IPS DF 6.9 (cell line): ENCODE measurements around the gene KRTAP12-1.
"Not testable (repeated sequence)": the region's sequence is repeated elsewhere in the genome, so short reads cannot be mapped to it uniquely, and the experiment has no call there.

Experiments
- DNase-seq: peaks from one replicate; pipeline ENCODE4 v3.0.0-alpha.2; 2013; ENCODE audit warnings: low read depth, low spot score
- H3K27ac ChIP-seq: one replicate; pipeline ENCODE4 v1.5.1; 2013; ENCODE audit warnings: low read length, control low read depth
- H3K27me3 ChIP-seq: 2 replicates; pipeline ENCODE4 v1.6.1; 2013; ENCODE audit warnings: mild to moderate bottlenecking, low read length; ENCODE audit not compliant: control insufficient read depth, insufficient read depth
- H3K36me3 ChIP-seq: 2 replicates; pipeline ENCODE4 v1.6.1; 2013; ENCODE audit warnings: low read length; ENCODE audit not compliant: control insufficient read depth, insufficient read depth
- H3K4me1 ChIP-seq: 2 replicates; pipeline ENCODE4 v1.6.1; 2013; ENCODE audit warnings: low read length; ENCODE audit not compliant: control insufficient read depth, insufficient read depth
- H3K4me3 ChIP-seq: 2 replicates; pipeline ENCODE4 v1.5.1; 2013; ENCODE audit warnings: mild to moderate bottlenecking, low read length
- H3K9me3 ChIP-seq: 2 replicates; pipeline ENCODE4 v1.6.1; 2013; ENCODE audit warnings: low read length, inconsistent platforms; ENCODE audit not compliant: control insufficient read depth, insufficient read depth
- WGBS: extraction: QIAGEN DNeasy Blood & Tissue Kit; methylation state at CpG from one replicate; pipeline ENCODE4 v1.1.7; 2013; ENCODE audit warnings: mixed read lengths, missing lambda C conversion rate; ENCODE audit not compliant: insufficient read length, insufficient coverage; 5-methylcytosine and 5-hydroxymethylcytosine counted together

Gene KRTAP12-1

DNA sequence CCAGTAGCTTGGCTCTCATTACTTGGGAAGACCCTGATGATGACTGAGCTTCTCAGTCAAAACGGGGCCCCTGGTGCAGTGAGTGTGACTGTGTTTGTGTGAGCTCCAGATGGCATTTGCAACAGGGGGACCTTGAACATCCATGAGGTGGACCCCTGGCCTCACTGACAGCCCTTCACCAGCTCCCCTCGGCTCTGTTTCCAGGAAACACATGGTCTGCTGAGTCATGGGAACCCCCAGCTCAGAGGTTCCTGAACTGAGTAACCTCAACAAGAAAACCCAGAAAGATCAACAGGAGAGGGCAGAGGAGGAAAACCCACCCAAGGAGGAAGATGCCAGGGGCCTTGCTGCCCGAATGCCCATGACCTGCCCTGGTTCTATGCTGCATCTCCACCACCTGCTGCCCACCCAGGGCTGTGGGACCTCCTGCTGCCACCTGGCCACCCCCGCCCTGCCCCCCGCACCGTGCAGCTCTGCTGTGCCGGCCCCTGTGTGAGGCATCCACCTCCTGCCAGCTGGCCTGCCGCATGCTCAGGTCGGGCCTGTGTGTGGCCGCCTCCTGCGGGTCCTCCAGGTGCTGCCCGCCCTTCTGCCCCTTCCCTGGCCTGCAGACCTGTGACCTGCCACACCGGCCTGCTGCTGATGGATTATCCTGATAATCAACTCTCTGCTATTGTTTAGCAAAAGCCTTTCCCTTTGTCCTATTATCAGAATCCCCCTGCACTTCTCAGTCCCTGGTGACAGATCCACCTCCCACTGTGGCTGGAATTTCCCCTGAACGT lies 4.2 kb upstream of the KRTAP12-1 start:
- Histone ChIP-seq H3K4me1 (peaks cover 7% of the 10 kb centered on the region), H3K36me3 (no peaks in the 10 kb centered on the region), H3K9me3 (no peaks in the 10 kb centered on the region), H3K4me3 (no peak overlapping the region), H3K27me3 (no peaks in the 10 kb centered on the region), H3K27ac (no peak overlapping the region)
- DNase-seq: no peak
- no CpG with 5 or more reads among the region's 14 CpGs for WGBS

DNA sequence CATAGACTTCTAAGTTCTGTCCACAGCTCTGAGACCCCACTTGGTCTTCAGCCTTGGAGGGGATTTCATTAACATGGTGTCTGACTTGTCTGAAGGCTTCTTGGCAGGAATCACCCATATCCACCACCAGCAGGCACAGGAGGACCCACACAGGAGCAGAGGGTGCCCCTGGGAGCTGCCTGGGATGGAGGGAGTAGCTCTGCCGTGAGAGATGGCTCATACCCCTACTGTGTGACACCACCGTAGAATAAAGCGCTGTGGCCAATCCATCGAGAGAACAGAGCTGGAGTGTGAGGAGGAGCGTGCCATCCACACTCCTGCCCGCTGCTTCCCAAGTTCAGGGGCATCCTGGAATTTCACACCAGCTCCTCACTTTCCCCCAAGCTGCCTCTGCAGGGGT lies 3.1 kb upstream of the KRTAP12-1 start:
- H3K27ac ChIP-seq, H3K36me3 ChIP-seq, H3K9me3 ChIP-seq, DNase-seq, H3K4me3 ChIP-seq, H3K4me1 ChIP-seq, H3K27me3 ChIP-seq: not testable (repeated sequence)
- WGBS: no CpG with 5 or more reads among the region's 6 CpGs

DNA sequence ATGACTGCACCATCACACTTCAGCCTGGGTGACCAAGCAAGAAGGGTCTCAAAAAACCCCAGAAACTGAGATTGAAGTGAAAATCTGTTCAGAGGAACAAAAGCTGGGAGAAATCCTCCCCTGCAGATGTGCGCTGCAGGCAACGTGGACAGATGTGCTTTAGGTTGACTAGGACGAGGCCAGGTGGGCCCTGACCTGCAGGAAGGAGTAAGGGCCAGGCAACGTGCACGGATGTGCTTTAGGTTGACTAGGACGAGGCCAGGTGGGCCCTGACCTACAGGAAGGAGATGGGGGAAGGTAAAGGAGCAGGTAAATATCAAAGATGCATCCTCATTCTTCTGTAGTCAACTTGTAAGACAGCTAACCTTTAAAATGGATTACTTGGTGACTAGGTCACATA lies 2.5 kb upstream of the KRTAP12-1 start:
- H3K4me3 ChIP-seq: no peak overlapping the region
- H3K36me3 ChIP-seq: no peaks in the 10 kb centered on the region
- no peak for DNase-seq
- WGBS: no CpG with 5 or more reads among the region's 6 CpGs
- no peak overlapping the region for H3K27ac ChIP-seq
- peaks cover 7% of the 10 kb centered on the region for H3K4me1 ChIP-seq
- no peaks in the 10 kb centered on the region for H3K27me3 ChIP-seq
- H3K9me3 ChIP-seq: no peaks in the 10 kb centered on the region

DNA sequence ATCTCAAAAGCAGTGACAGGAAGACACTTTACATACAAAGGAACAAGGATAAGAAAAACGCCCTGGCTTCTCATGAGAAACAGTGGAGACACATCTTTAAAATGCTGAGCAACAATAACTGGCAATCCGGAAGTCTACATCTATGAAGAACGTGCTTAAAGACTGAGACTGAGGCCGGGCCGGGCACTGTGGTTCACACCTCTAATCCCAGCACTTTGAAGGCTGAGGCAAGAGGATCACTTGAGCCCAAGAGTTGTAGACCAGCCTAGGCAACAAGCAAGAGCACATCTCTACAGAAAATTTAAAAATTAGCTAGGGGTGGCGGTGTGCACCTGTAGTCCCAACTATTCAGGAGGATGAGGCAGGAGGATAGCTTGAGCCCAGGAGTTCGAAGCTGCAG lies 2.1 kb upstream of the KRTAP12-1 start:
- Histone ChIP-seq H3K4me1 (peaks cover 7% of the 10 kb centered on the region), H3K9me3 (no peaks in the 10 kb centered on the region), H3K27me3 (no peaks in the 10 kb centered on the region), H3K27ac (no peak overlapping the region), H3K36me3 (no peaks in the 10 kb centered on the region), H3K4me3 (no peak overlapping the region)
- WGBS: no CpG with 5 or more reads among the region's 7 CpGs
- no peak for DNase-seq

DNA sequence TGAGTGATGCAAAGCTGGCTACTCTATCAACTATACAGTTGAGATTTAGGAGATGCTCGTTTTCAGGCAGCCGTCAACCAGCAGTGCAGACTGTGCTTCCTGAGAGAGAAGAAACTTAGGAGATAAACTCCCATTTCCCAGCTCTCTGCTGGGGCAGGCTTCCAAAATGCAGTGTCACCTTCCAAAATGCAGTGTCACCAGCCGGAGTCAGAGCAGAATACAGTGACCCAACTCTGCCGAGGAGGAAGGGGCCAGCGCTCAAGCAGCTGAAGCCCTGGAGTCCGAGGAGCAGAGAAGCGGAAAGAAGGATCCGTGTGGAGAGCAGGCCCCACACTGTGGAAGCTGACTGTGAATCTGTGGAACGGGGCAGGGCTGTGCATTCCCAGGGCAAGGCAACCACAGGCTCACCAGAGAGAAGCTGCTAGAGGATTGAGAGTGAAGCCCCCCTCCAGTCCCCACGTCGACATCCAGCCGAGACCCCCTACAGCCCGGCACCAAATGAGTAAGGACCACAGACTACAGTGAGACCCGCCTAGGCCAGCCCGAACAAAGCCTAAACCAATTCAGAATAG lies 703 bp upstream of the KRTAP12-1 start:
- Histone ChIP-seq H3K36me3 (no peaks in the 10 kb centered on the region), H3K4me3 (no peak overlapping the region), H3K4me1 (peaks cover 7% of the 10 kb centered on the region), H3K9me3 (no peaks in the 10 kb centered on the region), H3K27ac (no peak overlapping the region), H3K27me3 (no peaks in the 10 kb centered on the region)
- DNase-seq: no peak
- no CpG with 5 or more reads among the region's 15 CpGs for WGBS

DNA sequence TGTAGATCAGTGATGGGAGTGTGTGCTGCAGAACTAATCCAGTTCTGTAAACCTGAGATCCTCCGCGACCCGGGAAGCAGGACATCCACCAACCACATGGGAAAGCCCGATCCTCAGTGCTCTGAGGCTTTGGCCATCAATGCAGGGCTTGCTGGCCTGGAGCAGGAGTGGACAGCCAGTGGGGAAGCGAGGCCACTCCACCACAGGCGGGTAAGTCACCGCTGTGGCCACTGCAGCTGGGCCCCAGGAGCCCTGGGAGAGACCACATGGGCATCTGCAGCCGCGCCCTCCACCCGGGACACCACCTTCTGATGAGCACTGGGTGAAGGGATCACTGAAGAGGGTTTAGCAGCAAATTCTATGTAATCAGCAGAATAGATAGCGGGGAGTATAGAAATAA lies 811 bp downstream of the KRTAP12-1 start:
- WGBS: no CpG with 5 or more reads among the region's 11 CpGs
- H3K4me1 ChIP-seq: peaks cover under 1% of the 10 kb centered on the region; the same call in 1 of the 2 replicates
- no peaks in the 10 kb centered on the region for H3K9me3 ChIP-seq
- no peak overlapping the region for H3K4me3 ChIP-seq
- H3K27ac ChIP-seq: no peak overlapping the region
- no peak for DNase-seq
- H3K36me3 ChIP-seq: no peaks in the 10 kb centered on the region
- no peaks in the 10 kb centered on the region for H3K27me3 ChIP-seq

DNA sequence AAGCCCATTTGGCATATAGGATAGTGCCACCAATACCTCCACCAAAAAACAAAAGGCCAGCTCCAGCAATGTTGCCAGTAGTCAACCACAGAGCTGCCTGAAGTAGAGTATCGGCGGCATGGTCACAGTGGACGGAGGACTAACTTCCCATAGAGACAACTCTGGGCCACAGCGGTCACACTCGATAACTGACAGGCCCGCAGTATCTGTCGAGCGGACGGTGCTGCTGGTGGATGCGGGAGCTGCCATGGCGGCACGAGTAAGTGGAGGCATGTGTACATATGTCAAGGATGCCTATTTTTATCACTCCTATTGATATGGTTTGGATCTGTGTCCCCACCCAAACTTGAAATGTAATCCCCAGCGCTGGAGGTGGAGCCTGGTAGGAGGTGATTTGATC lies 4.1 kb downstream of the KRTAP12-1 start:
- WGBS: no CpG with 5 or more reads among the region's 13 CpGs
- H3K27me3 ChIP-seq: no peaks in the 10 kb centered on the region
- no peak for DNase-seq

DNA sequence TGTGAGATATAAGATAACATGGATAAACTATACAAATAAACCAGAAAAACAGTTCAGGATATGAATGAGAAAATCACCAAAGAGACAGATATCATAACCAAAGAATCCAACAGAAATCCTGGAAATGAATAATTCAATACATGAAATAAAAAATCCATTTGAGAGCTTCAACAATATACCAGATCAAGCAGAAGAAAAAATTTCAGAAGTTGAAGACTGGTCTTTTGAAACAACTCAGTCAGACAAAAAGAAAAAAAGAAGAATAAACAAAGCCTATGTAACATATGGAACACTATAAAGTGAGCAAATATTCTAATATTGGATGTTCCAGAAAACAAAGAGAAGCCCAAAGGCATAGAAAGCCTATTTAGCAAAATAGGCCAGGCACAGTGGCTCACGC lies 10.1 kb downstream of the KRTAP12-1 start:
- peaks cover 3% of the 10 kb centered on the region; the same call in 1 of the 2 replicates for H3K9me3 ChIP-seq
- no CpG with 5 or more reads among the region's 1 CpG for WGBS
- no peaks in the 10 kb centered on the region for H3K4me1 ChIP-seq
- H3K27ac ChIP-seq: no peak overlapping the region
- no peak for DNase-seq
- H3K4me3 ChIP-seq: no peak overlapping the region
- H3K36me3 ChIP-seq: no peaks in the 10 kb centered on the region
- no peaks in the 10 kb centered on the region for H3K27me3 ChIP-seq

More for the DNA sequence above, 4.1 kb downstream of the KRTAP12-1 start:
- Histone ChIP-seq H3K36me3 (no peaks in the 10 kb centered on the region), H3K4me1 (no peaks in the 10 kb centered on the region), H3K4me3 (no peak overlapping the region), H3K9me3 (no peaks in the 10 kb centered on the region), H3K27ac (no peak overlapping the region)

DNA sequence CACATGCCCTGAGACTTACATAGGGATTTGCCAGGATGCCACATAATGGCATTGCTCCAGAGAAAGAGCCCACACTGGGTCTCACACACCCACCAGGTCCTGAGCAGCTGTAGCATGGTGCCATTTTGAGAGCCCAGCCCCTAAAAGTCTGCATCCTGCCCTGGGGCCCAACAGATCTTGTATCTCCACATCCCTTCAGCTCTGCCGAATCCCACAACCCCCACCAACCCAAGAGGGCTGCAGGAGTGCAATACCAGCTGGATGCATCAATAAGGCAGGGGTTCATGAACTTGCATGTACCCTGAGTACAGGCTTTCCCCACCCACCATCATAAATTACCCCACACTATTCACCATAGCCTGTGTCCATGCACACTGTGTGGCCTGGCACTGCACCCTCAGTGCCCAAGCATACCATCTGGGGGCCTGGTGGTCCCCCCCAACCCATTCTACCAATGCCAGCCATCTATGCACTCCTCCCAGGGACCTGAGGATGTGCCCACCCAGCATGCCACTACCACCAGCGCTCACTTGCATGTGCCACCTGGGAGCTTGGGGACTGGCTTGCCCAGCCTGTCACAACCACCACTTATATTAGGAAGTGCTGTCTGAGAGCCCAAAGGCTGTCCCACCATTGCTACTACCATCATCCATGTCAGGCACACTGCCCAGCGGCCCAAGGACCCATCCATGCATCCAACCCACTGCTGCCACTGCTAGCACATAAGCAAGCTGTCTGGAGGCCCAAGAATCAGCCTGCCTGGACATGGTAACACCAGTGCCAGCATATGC lies 11.1 kb downstream of the KRTAP12-1 start:
- no peak for DNase-seq
- no peaks in the 10 kb centered on the region for H3K27me3 ChIP-seq
- H3K4me1 ChIP-seq: no peaks in the 10 kb centered on the region; the same call in 1 of the 2 replicates
- H3K4me3 ChIP-seq: no peak overlapping the region
- no peak overlapping the region for H3K27ac ChIP-seq
- WGBS: no CpG with 5 or more reads among the region's 3 CpGs
- H3K36me3 ChIP-seq: no peaks in the 10 kb centered on the region
- peaks cover 3% of the 10 kb centered on the region; the same call in 1 of the 2 replicates for H3K9me3 ChIP-seq

DNA sequence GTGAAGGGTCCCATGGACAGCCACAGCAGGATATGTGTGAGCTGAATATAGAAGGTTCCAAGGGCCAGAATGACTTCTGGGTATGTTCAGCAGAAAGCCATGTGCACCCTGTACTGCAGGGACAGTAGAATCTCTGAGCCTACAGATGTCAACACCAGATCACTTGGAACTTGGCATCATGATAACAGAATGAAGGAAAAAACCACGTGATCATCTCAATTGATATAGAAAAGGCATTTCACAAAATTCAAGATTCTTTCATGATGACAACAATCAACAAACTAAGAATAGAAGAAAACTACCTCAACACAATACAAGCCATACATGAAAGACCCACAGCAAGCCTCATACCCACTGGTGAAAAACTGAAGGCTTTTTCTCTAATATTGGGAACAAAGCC lies 14.4 kb downstream of the KRTAP12-1 start:
- no peaks in the 10 kb centered on the region for H3K36me3 ChIP-seq
- no peak for DNase-seq
- H3K4me3 ChIP-seq: no peak overlapping the region
- H3K4me1 ChIP-seq: no peaks in the 10 kb centered on the region; the same call in 1 of the 2 replicates
- no peak overlapping the region for H3K27ac ChIP-seq
- H3K9me3 ChIP-seq: peaks cover 3% of the 10 kb centered on the region; the same call in 1 of the 2 replicates
- H3K27me3 ChIP-seq: no peaks in the 10 kb centered on the region
- no CpG with 5 or more reads among the region's 1 CpG for WGBS
